WTC11 (cell line): ENCODE measurements around the gene OSBPL10. TPM values are rescaled to one million over a fixed set of nuclear protein-coding genes. Genes with fewer than 3 reads are reported as not detected.

Experiments used
- ATAC-seq: fragments of 200-7000 bp; cut with Tn5 transposase; 2 replicates; pipeline ENCODE4 v1.10.0; 2021; ENCODE audit warnings: mild to moderate bottlenecking, moderate library complexity
- CTCF ChIA-PET: fragments of 300-600 bp; sonication (Branson Sonifier 250); formaldehyde crosslinking; loops from one replicate; lab custom pipeline; 2021; ENCODE audit warnings: antibody characterized with exemption; lab: Charles Lee
- POLR2A ChIA-PET: fragments of 350-600 bp; sonication (Branson Sonifier 250); formaldehyde crosslinking; loops from one replicate; lab custom pipeline; 2021; ENCODE audit warnings: antibody characterized with exemption; lab: Charles Lee
- DNase-seq: peaks from one replicate; pipeline ENCODE4 v3.0.0; 2021; ENCODE audit warnings: low spot score
- H3K27ac Mint-ChIP-seq: 2 replicates; pipeline ENCODE4 v1.8.0; 2021; ENCODE audit warnings: mixed read lengths
- H3K27me3 Mint-ChIP-seq: 2 replicates; pipeline ENCODE4 v1.8.0; 2021; ENCODE audit warnings: low read depth, mild to moderate bottlenecking, moderate library complexity, mixed read lengths
- H3K36me3 Mint-ChIP-seq: 2 replicates; pipeline ENCODE4 v1.8.0; 2021; ENCODE audit warnings: mixed read lengths
- H3K4me1 Mint-ChIP-seq: 2 replicates; pipeline ENCODE4 v1.8.0; 2022; ENCODE audit warnings: mixed read lengths
- H3K4me3 Mint-ChIP-seq: 2 replicates; pipeline ENCODE4 v1.8.0; 2021; ENCODE audit warnings: mild to moderate bottlenecking, moderate library complexity, mixed read lengths
- H3K9me3 Mint-ChIP-seq: 2 replicates; pipeline ENCODE4 v1.8.0; 2021; ENCODE audit warnings: mixed read lengths
- ELF4 ChIP-seq: sonication (generic); formaldehyde crosslinking; IDR thresholded peaks from 2 replicates; pipeline ENCODE4 v1.8.1; 2022; ENCODE audit warnings: low read depth, mild to moderate bottlenecking, moderate library complexity, missing genetic modification reagents
- ESRRA ChIP-seq: sonication (generic); formaldehyde crosslinking; IDR thresholded peaks from 2 replicates; pipeline ENCODE4 v1.8.1; 2022; ENCODE audit warnings: mild to moderate bottlenecking, missing genetic modification reagents, borderline replicate concordance
- FOXJ3 ChIP-seq: sonication (generic); formaldehyde crosslinking; IDR thresholded peaks from 2 replicates; pipeline ENCODE4 v1.9.0; 2021; ENCODE audit warnings: missing genetic modification reagents, mild to moderate bottlenecking, borderline replicate concordance
- GTF2I ChIP-seq: fragments of 250-450 bp; sonication (Bioruptor Pico); conservative IDR thresholded peaks from 2 replicates; pipeline ENCODE4 v1.4.0; 2021; ENCODE audit warnings: mild to moderate bottlenecking
- NR3C1 ChIP-seq: sonication (generic); formaldehyde crosslinking; conservative IDR thresholded peaks from 2 replicates; pipeline ENCODE4 v1.8.1; 2023; ENCODE audit warnings: low read depth, mild to moderate bottlenecking, missing genetic modification reagents
- SMAD3 ChIP-seq: sonication (generic); formaldehyde crosslinking; IDR thresholded peaks from 2 replicates; pipeline ENCODE4 v1.8.0; 2022; ENCODE audit warnings: missing genetic modification reagents, mild to moderate bottlenecking, borderline replicate concordance
- TEAD1 ChIP-seq: sonication (generic); formaldehyde crosslinking; IDR thresholded peaks from 2 replicates; pipeline ENCODE4 v1.8.0; 2022; ENCODE audit warnings: mild to moderate bottlenecking, missing genetic modification reagents
- TEAD4 ChIP-seq: sonication (generic); formaldehyde crosslinking; IDR thresholded peaks from 2 replicates; pipeline ENCODE4 v1.8.0; 2022; ENCODE audit warnings: mild to moderate bottlenecking, missing genetic modification reagents
- ZNF121 ChIP-seq: sonication (generic); formaldehyde crosslinking; IDR thresholded peaks from 2 replicates; pipeline ENCODE4 v1.8.0; 2023; ENCODE audit warnings: missing genetic modification reagents
- ZNF138 ChIP-seq: sonication (generic); formaldehyde crosslinking; conservative IDR thresholded peaks from 2 replicates; pipeline ENCODE4 v1.8.1; 2022; ENCODE audit warnings: mild to moderate bottlenecking, moderate library complexity, missing genetic modification reagents
- ZNF232 ChIP-seq: sonication (generic); formaldehyde crosslinking; IDR thresholded peaks from 2 replicates; pipeline ENCODE4 v1.8.0; 2022; ENCODE audit warnings: mild to moderate bottlenecking, missing genetic modification reagents
- ZNF263 ChIP-seq: sonication (generic); formaldehyde crosslinking; IDR thresholded peaks from 2 replicates; pipeline ENCODE4 v1.8.1; 2022; ENCODE audit warnings: low read depth, mild to moderate bottlenecking, moderate library complexity, missing genetic modification reagents
- ZNF423 ChIP-seq: fragments of 250-450 bp; sonication (Bioruptor Pico); IDR thresholded peaks from 2 replicates; pipeline ENCODE4 v2.1.2; 2022; ENCODE audit warnings: mild to moderate bottlenecking, moderate library complexity
- total RNA-seq: library from RNA; stranded (reverse); gene quantifications from 3 replicates; pipeline ENCODE4 v1.2.3, GENCODE V29; 2021
- TF ChIP-seq, protein P1 (sequence below): sonication (generic); formaldehyde crosslinking; IDR thresholded peaks from 2 replicates; pipeline ENCODE4 v1.8.0; 2023; ENCODE audit warnings: missing genetic modification reagents
- TF ChIP-seq, protein P2 (sequence below): fragments of 250-450 bp; sonication (Bioruptor Pico); IDR thresholded peaks from 2 replicates; pipeline ENCODE4 v1.8.0; 2021; ENCODE audit warnings: mild to moderate bottlenecking
- TF ChIP-seq, protein P3 (sequence below): sonication (generic); formaldehyde crosslinking; IDR thresholded peaks from 2 replicates; pipeline ENCODE4 v1.8.1; 2022; ENCODE audit warnings: mild to moderate bottlenecking, missing genetic modification reagents, moderate library complexity, borderline replicate concordance
- TF ChIP-seq, protein P4 (sequence below): sonication (generic); formaldehyde crosslinking; IDR thresholded peaks from 2 replicates; pipeline ENCODE4 v1.8.1; 2022; ENCODE audit warnings: mild to moderate bottlenecking, moderate library complexity, missing genetic modification reagents
- TF ChIP-seq, protein P5 (sequence below): sonication (generic); formaldehyde crosslinking; IDR thresholded peaks from 2 replicates; pipeline ENCODE4 v1.8.0; 2022; ENCODE audit warnings: mild to moderate bottlenecking, missing genetic modification reagents
- TF ChIP-seq, protein P6 (sequence below): sonication (generic); formaldehyde crosslinking; IDR thresholded peaks from 2 replicates; pipeline ENCODE4 v1.8.1; 2023; ENCODE audit warnings: mild to moderate bottlenecking, missing genetic modification reagents
- TF ChIP-seq, protein P7 (sequence below): sonication (generic); formaldehyde crosslinking; IDR thresholded peaks from 2 replicates; pipeline ENCODE4 v1.8.1; 2023; ENCODE audit warnings: mild to moderate bottlenecking, missing genetic modification reagents, moderate library complexity

Gene OSBPL10
- total RNA-seq, 1 experiment from 2014 or later = 84.1 TPM

DNA sequence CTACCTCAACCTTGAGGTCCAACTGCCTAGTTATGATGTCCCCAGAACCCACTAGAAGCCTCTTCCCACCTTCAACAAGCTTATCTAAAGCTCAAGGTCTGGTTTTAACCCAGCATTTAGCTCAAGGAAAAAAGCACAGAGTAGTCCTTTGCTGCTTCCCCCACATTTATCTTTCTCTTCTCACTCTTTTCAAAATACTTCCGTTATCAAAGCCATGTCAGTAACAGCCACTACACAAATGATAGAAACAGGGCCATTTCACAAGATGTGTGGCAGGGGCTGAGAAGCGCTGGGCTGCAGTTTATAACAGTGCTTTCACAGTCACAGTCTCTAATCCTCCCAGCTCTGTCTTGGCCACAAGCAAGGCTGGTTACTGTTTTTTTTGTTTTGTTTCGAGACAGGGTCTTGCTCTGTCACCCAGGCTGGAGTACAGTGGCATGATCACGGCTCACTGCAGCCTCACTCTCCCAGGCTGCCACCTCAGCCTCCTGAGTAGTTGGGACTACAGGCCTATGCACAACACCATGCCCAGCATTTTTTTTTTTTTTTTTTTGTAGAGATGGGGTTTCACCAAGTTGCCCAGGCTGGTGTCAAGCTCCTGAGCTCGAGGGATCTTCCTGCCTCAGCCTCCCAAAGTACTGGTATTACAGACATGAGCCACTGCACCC is 218.8 kb downstream of the OSBPL10 start (continued):
- TF ChIP-seq, protein P1, sequence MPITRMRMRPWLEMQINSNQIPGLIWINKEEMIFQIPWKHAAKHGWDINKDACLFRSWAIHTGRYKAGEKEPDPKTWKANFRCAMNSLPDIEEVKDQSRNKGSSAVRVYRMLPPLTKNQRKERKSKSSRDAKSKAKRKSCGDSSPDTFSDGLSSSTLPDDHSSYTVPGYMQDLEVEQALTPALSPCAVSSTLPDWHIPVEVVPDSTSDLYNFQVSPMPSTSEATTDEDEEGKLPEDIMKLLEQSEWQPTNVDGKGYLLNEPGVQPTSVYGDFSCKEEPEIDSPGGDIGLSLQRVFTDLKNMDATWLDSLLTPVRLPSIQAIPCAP = no peak
- TF ChIP-seq ZNF232 (CRISPR knock-in tag) (no peak), ZNF138 (CRISPR knock-in tag) (no peak)
- TF ChIP-seq, protein P2, sequence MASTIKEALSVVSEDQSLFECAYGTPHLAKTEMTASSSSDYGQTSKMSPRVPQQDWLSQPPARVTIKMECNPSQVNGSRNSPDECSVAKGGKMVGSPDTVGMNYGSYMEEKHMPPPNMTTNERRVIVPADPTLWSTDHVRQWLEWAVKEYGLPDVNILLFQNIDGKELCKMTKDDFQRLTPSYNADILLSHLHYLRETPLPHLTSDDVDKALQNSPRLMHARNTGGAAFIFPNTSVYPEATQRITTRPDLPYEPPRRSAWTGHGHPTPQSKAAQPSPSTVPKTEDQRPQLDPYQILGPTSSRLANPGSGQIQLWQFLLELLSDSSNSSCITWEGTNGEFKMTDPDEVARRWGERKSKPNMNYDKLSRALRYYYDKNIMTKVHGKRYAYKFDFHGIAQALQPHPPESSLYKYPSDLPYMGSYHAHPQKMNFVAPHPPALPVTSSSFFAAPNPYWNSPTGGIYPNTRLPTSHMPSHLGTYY (CRISPR knock-in tag) = no peak
- TF ChIP-seq, all 79 proteins: peak for 0

DNA sequence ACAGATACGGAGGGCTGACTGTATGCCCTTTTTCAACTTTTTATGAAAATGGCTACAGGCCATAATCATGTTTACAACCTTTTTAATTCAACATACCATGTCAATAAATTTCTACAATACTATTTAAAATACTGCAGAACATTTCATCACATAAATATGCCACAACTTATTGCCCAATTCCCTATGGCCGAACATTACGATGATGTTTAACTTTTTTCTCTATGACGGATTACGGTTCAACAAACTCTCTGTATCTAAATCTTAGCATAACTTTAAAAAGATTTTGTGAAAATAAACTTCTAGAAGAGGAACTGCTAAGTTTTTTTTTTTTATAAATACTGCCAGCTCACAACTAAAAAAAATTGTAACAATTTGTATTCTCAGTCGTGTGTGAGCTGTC is 220.4 kb downstream of the OSBPL10 start:
- no peak overlapping the region for H3K4me3 Mint-ChIP-seq
- DNase-seq = no peak
- no peak for ATAC-seq
- CTCF ChIA-PET = no interaction called here
- peaks cover 18% of the 10 kb centered on the region for H3K9me3 Mint-ChIP-seq
- TF ChIP-seq TEAD1 (CRISPR knock-in tag) (no peak), ZNF232 (CRISPR knock-in tag) (no peak), GTF2I (CRISPR knock-in tag) (no peak), NR3C1 (no peak), ELF4 (no peak), TEAD4 (no peak), SMAD3 (CRISPR knock-in tag) (no peak), ZNF263 (CRISPR knock-in tag) (no peak), ZNF121 (CRISPR knock-in tag) (no peak), FOXJ3 (CRISPR knock-in tag) (no peak), ZNF423 (no peak), ESRRA (CRISPR knock-in tag) (no peak)
- TF ChIP-seq, protein P3, sequence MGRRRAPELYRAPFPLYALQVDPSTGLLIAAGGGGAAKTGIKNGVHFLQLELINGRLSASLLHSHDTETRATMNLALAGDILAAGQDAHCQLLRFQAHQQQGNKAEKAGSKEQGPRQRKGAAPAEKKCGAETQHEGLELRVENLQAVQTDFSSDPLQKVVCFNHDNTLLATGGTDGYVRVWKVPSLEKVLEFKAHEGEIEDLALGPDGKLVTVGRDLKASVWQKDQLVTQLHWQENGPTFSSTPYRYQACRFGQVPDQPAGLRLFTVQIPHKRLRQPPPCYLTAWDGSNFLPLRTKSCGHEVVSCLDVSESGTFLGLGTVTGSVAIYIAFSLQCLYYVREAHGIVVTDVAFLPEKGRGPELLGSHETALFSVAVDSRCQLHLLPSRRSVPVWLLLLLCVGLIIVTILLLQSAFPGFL = no peak
- TF ChIP-seq, protein P2 (CRISPR knock-in tag) = no peak
- TF ChIP-seq, protein P4, sequence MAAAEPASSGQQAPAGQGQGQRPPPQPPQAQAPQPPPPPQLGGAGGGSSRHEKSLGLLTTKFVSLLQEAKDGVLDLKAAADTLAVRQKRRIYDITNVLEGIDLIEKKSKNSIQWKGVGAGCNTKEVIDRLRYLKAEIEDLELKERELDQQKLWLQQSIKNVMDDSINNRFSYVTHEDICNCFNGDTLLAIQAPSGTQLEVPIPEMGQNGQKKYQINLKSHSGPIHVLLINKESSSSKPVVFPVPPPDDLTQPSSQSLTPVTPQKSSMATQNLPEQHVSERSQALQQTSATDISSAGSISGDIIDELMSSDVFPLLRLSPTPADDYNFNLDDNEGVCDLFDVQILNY (CRISPR knock-in tag) = no peak
- TF ChIP-seq, protein P5, sequence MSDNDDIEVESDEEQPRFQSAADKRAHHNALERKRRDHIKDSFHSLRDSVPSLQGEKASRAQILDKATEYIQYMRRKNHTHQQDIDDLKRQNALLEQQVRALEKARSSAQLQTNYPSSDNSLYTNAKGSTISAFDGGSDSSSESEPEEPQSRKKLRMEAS = no peak
- TF ChIP-seq, protein P6, sequence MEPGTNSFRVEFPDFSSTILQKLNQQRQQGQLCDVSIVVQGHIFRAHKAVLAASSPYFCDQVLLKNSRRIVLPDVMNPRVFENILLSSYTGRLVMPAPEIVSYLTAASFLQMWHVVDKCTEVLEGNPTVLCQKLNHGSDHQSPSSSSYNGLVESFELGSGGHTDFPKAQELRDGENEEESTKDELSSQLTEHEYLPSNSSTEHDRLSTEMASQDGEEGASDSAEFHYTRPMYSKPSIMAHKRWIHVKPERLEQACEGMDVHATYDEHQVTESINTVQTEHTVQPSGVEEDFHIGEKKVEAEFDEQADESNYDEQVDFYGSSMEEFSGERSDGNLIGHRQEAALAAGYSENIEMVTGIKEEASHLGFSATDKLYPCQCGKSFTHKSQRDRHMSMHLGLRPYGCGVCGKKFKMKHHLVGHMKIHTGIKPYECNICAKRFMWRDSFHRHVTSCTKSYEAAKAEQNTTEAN (CRISPR knock-in tag) = no peak
- TF ChIP-seq, protein P7, sequence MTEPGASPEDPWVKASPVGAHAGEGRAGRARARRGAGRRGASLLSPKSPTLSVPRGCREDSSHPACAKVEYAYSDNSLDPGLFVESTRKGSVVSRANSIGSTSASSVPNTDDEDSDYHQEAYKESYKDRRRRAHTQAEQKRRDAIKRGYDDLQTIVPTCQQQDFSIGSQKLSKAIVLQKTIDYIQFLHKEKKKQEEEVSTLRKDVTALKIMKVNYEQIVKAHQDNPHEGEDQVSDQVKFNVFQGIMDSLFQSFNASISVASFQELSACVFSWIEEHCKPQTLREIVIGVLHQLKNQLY = no peak
- H3K36me3 Mint-ChIP-seq = peaks cover 20% of the 10 kb centered on the region
- no peak overlapping the region for H3K27ac Mint-ChIP-seq
- H3K27me3 Mint-ChIP-seq = no peaks in the 10 kb centered on the region
- H3K4me1 Mint-ChIP-seq = peaks cover 16% of the 10 kb centered on the region
- POLR2A ChIA-PET = no interaction called here
